ENCODE results near the gene TMEM62.

DNA sequence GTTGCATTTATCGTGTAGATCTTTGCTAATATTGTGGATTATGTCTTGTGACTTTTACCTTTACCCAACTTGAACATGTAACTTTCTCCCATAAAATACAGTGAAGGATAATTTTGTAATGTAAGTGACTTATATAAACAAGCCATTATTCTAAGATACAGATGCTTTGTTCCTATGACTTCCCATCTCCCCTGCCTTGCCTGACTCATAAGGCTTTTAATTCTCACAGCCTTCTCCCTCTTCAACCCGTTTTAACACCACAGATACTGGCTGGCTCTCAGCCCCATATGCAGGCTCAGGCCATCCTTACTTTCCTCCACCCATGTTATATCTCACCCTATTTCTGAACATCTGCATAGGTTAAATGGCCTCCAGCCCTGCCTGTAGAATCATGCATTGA, 55.9 kb downstream of the TMEM62 start:
- TF ChIP-seq NFE2L2 (conservative IDR thresholded peaks at IDR 0.05; ENCODE audit: low read length) (no peak), POLR2AphosphoS2 (conservative IDR thresholded peaks at IDR 0.05; ENCODE audit: low read length) (no peak), EP300 (IDR thresholded peaks at IDR 0.05) (no peak), MYC (IDR thresholded peaks at IDR 0.05; ENCODE audit: borderline replicate concordance, low read length) (no peak), RAD21 (conservative IDR thresholded peaks at IDR 0.05 in 1 of 2, IDR thresholded peaks at IDR 0.05 in 1 of 2) (no peak), HDAC2 (IDR thresholded peaks at IDR 0.05) (no peak), ZFP36 (IDR thresholded peaks at IDR 0.05; ENCODE audit: borderline replicate concordance, partially characterized antibody) (no peak), POLR2A (IDR thresholded peaks at IDR 0.05; ENCODE audit: low read length) (no peak), SREBF2 (IDR thresholded peaks at IDR 0.05) (no peak), RFX5 (IDR thresholded peaks at IDR 0.05) (no peak)
- TF ChIP-seq, protein P1, sequence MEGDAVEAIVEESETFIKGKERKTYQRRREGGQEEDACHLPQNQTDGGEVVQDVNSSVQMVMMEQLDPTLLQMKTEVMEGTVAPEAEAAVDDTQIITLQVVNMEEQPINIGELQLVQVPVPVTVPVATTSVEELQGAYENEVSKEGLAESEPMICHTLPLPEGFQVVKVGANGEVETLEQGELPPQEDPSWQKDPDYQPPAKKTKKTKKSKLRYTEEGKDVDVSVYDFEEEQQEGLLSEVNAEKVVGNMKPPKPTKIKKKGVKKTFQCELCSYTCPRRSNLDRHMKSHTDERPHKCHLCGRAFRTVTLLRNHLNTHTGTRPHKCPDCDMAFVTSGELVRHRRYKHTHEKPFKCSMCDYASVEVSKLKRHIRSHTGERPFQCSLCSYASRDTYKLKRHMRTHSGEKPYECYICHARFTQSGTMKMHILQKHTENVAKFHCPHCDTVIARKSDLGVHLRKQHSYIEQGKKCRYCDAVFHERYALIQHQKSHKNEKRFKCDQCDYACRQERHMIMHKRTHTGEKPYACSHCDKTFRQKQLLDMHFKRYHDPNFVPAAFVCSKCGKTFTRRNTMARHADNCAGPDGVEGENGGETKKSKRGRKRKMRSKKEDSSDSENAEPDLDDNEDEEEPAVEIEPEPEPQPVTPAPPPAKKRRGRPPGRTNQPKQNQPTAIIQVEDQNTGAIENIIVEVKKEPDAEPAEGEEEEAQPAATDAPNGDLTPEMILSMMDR (IDR thresholded peaks at IDR 0.05): no peak
